HFFc6 (cell line): ENCODE measurements around the gene S100PBP. TPM values are rescaled to one million over a fixed set of nuclear protein-coding genes. Genes with fewer than 3 reads are reported as not detected.

ENCODE experiments used
- DNase-seq: peaks from one replicate; pipeline ENCODE4 v3.0.0-alpha.2; 2018
- H3K27ac Mint-ChIP-seq: 2 replicates; pipeline ENCODE4 v1.8.0; 2020; ENCODE audit warnings: mild to moderate bottlenecking, mixed read lengths
- H3K27me3 Mint-ChIP-seq: 2 replicates; pipeline ENCODE4 v1.8.0; 2021; ENCODE audit warnings: mild to moderate bottlenecking, moderate library complexity, mixed read lengths; ENCODE audit not compliant: insufficient read depth
- H3K36me3 Mint-ChIP-seq: 2 replicates; pipeline ENCODE4 v1.8.0; 2021; ENCODE audit warnings: low read depth, mixed read lengths
- H3K4me1 Mint-ChIP-seq: 2 replicates; pipeline ENCODE4 v1.8.0; 2020; ENCODE audit warnings: low read depth, mixed read lengths
- H3K4me3 Mint-ChIP-seq: 2 replicates; pipeline ENCODE4 v1.8.0; 2020; ENCODE audit warnings: mild to moderate bottlenecking, moderate library complexity, mixed read lengths
- H3K9me3 Mint-ChIP-seq: 2 replicates; pipeline ENCODE4 v1.8.0; 2020; ENCODE audit warnings: mild to moderate bottlenecking, mixed read lengths
- total RNA-seq, 6 experiments: library from RNA; stranded (reverse); fragmentation: NEBNext Ultra II Directional; extraction: Animal tissue kit (Norgen Biotek cat#: 25700); gene quantifications; 2 replicates in 1 of 6; 3 replicates in 5 of 6; pipeline ENCODE4 v1.2.3, GENCODE V29; 2021
- TF ChIP-seq, protein P1 (sequence below): fragments of 200-600 bp; sonication (generic); IDR thresholded peaks from 2 replicates; pipeline ENCODE4 v1.5.0; 2021; ENCODE audit warnings: antibody characterized with exemption, mild to moderate bottlenecking

S100PBP gene
- total RNA-seq, 6 experiments from 2014 or later, result 20.0 to 24.9 (median 21.6) TPM

DNA sequence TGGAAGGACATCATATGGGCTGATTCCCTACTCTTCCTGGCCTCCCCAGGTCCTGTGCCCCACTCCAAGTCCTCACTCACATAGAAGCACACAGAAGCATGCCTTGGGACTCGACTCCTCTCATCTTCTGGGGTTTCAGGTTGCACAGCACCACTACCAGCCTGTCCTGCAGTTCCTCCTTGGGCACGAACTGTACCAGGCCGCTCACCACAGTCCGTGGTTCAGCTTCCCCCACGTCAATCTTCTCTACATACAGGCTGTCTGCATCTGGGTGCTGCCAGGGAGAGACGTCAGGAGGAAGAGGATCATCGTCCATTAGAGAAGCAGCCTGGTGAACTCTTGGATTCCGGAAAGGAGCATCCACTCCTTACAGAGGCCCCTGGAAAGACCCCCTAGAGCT is 37.4 kb upstream of the S100PBP start:
- no peak overlapping the region for H3K4me3 Mint-ChIP-seq
- H3K36me3 Mint-ChIP-seq, result peaks cover 44% of the 10 kb centered on the region
- TF ChIP-seq, protein P1, sequence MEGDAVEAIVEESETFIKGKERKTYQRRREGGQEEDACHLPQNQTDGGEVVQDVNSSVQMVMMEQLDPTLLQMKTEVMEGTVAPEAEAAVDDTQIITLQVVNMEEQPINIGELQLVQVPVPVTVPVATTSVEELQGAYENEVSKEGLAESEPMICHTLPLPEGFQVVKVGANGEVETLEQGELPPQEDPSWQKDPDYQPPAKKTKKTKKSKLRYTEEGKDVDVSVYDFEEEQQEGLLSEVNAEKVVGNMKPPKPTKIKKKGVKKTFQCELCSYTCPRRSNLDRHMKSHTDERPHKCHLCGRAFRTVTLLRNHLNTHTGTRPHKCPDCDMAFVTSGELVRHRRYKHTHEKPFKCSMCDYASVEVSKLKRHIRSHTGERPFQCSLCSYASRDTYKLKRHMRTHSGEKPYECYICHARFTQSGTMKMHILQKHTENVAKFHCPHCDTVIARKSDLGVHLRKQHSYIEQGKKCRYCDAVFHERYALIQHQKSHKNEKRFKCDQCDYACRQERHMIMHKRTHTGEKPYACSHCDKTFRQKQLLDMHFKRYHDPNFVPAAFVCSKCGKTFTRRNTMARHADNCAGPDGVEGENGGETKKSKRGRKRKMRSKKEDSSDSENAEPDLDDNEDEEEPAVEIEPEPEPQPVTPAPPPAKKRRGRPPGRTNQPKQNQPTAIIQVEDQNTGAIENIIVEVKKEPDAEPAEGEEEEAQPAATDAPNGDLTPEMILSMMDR, result no peak
- DNase-seq, result no peak
- no peak overlapping the region for H3K27ac Mint-ChIP-seq
- H3K4me1 Mint-ChIP-seq, result peaks cover 13% of the 10 kb centered on the region
- H3K9me3 Mint-ChIP-seq, result no peaks in the 10 kb centered on the region
- H3K27me3 Mint-ChIP-seq, result no peaks in the 10 kb centered on the region

DNA sequence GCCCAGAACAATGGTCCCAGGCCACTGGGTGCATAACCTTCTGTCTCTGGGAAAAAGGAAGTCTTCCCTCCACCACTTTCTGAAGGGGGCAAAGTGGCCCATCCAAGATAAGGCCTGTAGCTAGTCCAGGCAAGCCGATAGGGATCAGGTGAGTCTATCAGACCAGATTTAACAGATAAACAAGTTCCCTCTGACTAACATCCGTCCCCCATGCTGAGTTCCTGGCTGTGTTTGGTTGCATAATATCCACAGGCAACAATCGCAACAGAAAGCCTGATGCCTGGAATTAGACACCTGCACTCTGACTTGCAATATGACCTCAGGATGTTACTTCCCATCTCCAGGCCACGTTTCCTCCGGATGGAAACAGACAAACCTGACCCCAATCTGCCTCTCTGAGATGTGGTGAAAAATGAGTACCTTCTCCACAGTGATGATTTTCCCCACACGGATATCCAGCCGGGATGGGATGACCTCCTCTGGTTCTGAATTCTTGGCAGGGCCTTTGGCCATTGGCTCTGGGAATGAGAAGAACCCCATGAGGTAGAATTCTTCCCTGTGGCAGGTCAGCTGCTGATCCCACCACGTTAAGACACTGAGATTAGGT is 36.7 kb upstream of the S100PBP start:
- no peak for DNase-seq
- H3K36me3 Mint-ChIP-seq, result peaks cover 42% of the 10 kb centered on the region
- no peaks in the 10 kb centered on the region for H3K27me3 Mint-ChIP-seq
- H3K9me3 Mint-ChIP-seq, result no peaks in the 10 kb centered on the region
- no peak overlapping the region for H3K4me3 Mint-ChIP-seq
- TF ChIP-seq, protein P1, result no peak
- H3K4me1 Mint-ChIP-seq, result peaks cover 6% of the 10 kb centered on the region
- H3K27ac Mint-ChIP-seq, result no peak overlapping the region; the same call in 1 of the 2 replicates

DNA sequence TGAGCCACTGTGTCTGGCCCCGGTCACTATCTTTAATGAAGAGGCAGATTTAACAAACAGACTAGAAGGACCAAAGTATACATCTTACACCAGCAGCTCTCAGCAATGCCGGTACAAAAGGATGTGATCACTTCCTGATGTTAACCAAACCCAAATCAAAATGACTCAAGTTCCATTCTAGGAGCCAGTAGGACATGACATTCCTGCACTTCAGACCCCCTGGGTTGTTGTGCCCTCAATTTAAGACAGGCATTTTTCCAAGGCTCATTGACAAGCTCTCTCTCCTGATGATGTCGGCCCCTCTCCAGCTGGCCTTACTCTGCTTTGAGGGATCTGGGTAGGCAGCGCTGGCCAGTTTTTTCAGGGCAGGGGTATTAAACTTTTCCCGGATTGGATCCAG is 35.4 kb upstream of the S100PBP start:
- Mint-ChIP-seq H3K4me3 (no peak overlapping the region), H3K9me3 (no peaks in the 10 kb centered on the region), H3K27ac (no peak overlapping the region; the same call in 1 of the 2 replicates), H3K36me3 (peaks cover 37% of the 10 kb centered on the region), H3K27me3 (no peaks in the 10 kb centered on the region), H3K4me1 (no peaks in the 10 kb centered on the region)
- TF ChIP-seq, protein P1, result no peak
- no peak for DNase-seq

DNA sequence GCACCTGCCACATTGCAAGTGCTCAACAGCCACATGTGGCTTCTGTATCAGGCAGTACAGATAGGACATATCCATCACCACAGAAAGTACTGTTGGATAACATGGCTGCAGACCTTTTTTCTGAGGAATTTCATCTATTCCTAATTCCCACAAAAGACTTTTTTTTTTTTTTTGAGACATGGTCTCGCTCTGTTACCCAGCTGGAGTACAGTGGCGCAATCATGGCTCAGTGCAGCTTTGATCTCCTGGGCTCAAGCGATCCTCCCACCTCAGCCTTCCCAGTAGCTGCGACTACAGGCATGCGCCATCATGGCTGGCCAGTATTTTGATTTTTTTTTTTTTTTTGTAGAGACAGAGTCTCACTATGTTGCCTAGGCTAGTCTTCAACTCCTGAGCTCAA is 33.6 kb upstream of the S100PBP start:
- TF ChIP-seq, protein P1, result no peak

DNA sequence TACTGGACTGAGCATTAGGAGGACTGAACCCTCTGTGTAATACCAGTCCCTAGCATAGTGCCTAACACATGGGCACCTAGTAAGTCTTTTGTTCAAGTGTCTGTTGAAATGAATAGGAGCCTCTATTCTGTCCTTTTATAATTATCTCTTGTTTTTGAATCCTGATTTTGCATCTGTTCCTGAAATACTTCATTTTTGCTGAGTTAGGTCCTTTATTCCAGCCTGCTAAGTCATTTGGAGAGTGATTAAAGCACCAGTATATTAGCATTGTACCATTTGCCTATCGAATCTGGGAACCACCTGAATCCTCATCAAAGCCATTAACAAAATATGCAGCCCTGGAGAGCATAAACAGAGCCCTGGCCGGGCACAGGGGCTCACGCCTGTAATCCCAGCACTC is 32.6 kb upstream of the S100PBP start:
- no peaks in the 10 kb centered on the region for H3K27me3 Mint-ChIP-seq
- no peak for DNase-seq
- no peak overlapping the region for H3K27ac Mint-ChIP-seq
- peaks cover 32% of the 10 kb centered on the region for H3K36me3 Mint-ChIP-seq
- no peaks in the 10 kb centered on the region for H3K9me3 Mint-ChIP-seq
- TF ChIP-seq, protein P1, result no peak
- H3K4me3 Mint-ChIP-seq, result no peak overlapping the region
- no peaks in the 10 kb centered on the region for H3K4me1 Mint-ChIP-seq

More for the DNA sequence above, 33.6 kb upstream of the S100PBP start:
- Mint-ChIP-seq H3K27ac (no peak overlapping the region), H3K9me3 (no peaks in the 10 kb centered on the region), H3K27me3 (no peaks in the 10 kb centered on the region), H3K4me1 (no peaks in the 10 kb centered on the region), H3K36me3 (peaks cover 37% of the 10 kb centered on the region), H3K4me3 (no peak overlapping the region)
- no peak for DNase-seq
